ENCODE measurements around the gene TNS2.
"Not testable (repeated sequence)": the region's sequence is repeated elsewhere in the genome, so short reads cannot be mapped to it uniquely, and the experiment has no call there.

TNS2 gene

DNA sequence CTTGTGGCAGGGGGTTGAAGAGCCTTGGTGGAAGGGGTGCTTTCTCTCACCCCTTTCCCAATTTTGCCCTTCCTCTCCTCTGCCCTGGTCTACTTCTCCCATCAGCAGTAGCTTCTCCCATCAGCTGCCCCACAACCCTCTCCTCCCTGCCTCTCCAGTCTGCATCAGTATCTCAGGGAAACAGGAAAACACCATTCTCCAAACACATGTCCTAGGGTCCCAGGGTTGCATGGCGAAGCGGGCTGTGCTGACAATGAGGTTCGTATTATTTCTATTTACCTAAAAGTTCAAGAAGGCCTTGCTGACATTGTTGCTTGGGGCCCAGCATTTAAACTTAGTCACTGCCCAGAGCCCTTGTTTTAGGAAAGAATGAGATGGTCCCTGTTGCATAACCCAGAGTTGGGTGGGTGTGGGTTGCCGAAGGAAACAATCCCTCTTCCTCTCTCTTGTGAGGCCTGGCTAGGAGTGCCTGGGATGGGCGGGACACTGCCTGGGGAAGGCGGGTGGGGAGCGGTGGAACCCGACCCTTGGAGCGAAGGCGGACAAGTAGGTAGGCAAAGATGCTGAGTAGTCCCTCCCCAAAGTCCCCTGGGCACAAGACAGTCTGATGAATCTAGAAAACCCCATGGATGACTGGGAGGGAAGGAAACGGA is 46.4 kb downstream of the TNS2 start:
- no peak for DNase-seq (ENCODE audit: low spot score)

DNA sequence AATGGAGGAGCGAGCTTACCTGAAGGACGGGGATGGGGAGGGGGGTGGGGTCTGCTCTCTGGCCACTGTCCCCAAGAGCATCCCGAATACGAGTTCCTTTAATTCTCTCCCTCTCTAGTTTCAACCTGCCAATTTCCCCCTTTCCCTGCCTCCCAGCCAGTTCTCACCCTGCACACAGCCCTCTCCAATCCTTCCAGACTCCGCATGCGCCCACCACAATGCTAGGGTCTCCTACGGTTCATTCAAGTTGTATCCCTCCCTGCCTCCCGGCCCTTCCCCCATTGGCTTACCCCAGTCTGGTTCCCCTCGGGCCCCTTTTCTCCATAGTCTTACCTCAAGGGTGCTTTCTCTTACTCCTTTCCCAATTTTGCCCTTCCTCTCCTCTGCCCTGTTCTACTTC is 46.9 kb downstream of the TNS2 start:
- DNase-seq (ENCODE audit: low spot score), result no peak

DNA sequence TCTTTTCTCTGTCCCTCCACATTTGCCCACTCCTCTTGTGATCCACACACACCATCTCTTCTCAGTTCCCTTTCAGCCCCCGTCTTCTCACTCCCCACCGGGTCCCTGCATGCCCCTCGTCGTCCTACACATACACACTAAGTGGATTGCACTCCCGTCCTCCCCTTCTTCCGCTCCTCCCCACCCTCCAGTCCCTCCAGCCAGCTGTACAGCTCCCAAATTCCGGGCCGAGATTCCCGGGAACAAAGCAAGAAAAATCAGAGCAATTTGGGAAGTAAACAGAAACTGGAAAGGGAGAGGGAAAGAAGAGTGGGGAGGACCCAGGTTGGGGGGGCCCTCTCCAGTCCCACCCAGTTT is 47.3 kb downstream of the TNS2 start:
- DNase-seq (ENCODE audit: low spot score), result peak; percentile 81

DNA sequence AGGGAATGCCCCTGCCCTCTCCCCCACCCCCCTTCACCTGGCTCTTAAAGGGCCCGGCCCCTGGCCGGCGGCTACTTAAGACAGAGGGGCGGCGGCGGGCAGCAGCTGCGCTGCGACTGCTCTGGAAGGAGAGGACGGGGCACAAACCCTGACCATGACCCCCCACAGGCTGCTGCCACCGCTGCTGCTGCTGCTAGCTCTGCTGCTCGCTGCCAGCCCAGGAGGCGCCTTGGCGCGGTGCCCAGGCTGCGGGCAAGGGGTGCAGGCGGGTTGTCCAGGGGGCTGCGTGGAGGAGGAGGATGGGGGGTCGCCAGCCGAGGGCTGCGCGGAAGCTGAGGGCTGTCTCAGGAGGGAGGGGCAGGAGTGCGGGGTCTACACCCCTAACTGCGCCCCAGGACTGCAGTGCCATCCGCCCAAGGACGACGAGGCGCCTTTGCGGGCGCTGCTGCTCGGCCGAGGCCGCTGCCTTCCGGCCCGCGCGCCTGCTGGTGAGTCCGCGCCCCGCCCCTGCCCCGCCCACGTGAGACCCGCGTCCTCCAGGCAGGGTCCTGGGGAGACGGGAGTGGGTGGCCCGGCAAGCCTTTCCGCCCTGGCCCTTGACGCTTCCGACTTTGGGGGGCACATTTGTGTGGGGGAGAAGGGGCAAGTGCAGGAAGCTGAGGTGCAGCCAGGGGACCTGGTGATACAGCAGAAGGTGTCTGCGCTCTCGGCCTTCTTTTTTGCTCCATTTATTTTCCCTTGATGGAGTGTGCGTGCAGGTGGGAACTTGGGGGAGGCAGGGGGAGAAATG is 47.9 kb downstream of the TNS2 start, which contains the start of gene IGFBP6:
Gene IGFBP6, plus strand, starts transcription at position 104 of the 790 bp plus-strand sequence. Its CDS starts 51 bp downstream, at position 155.
- DNase-seq (ENCODE audit: low spot score), result peak; percentile 78

DNA sequence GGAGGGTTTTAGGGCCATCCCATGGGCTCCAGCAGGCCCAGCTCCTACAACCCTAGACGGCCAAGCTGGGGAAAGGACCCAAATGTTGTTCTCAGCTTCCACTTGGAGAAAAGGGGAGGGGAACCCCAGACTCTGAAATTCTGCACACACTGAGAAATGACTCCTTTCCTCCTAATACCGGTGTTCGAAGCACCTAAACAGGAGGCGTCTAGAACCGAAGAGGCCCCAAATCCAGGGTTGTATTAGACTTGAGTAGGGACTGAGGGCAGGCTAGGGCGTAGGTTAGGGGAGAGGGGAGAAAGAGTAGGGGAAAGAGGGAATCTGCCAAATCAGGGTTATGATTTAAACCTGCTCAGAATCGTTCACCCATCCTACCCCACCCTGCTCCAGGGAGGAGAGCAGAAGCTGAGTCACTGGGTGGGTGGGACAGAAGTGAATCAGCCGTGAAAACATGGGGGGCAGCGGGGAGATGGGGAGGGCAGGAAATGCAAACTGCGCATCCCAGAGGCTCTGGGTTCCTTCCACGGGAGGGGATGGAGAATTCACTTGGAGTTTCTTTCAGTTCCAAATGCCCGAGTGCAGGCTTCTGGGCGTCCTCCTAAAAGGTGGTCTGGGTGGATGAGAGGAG is 48.6 kb downstream of the TNS2 start:
- DNase-seq (ENCODE audit: low spot score), result no peak

DNA sequence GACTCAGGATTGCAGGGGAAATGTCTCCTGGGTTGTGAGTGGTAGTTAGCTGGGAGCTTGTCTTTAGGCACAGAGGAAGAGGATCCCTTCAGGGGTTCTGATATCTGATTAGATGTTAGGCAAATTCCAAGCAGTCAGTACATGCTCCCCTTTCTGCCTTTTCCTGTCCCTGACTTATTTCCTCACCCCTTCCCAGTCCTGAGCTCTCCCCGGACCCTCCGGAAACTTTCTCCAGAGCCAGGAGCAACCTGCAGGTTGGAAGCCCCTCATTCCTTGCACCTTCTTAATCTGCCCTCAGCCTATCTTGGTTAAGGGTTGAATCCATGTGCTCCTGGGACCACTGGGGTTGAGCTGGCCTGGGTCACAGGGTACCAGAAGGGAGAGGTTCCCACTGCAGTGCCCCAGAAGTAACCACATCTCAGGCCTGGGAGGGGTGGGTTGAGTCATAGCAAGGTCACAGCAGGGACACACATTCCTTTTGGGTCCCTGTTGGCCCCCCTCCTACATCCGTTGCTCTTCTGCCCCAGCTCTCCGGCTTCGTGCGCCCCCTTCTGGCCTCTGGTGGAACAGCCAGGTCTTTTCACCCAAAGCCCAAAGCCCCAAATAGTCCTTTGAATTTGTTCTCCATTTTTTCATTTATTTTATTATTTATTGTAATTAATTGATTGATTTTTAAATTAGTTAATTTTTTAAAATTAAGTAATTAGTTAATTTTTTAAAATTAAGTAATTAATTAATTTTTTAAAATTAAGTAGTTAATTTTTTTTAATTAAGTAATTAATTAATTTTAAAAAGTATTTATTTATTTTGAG is 49.4 kb downstream of the TNS2 start:
- peak; percentile 92 for DNase-seq (ENCODE audit: low spot score)

DNA sequence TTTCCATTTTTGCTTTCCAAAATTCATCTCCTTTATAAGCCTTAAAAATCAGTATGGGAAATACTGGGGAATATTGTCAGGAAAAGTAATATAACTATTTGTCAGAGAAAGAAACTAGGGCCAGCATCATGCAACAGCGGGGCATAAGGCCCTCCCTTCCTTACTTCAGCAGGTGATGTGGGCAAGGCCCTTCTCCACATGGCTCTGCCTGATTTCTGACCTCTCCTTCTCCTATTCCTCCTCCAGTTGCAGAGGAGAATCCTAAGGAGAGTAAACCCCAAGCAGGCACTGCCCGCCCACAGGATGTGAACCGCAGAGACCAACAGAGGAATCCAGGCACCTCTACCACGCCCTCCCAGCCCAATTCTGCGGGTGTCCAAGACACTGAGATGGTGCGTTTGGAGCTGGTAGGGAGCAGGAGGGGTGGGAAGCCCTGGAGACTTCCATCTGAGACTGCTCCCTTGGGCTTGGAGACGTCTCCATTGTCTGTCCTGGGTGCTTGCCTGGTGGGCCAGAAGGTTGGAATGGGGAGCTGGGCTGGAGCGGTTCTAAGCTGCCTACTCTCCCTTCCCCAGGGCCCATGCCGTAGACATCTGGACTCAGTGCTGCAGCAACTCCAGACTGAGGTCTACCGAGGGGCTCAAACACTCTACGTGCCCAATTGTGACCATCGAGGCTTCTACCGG is 50.7 kb downstream of the TNS2 start:
- DNase-seq (ENCODE audit: low spot score), result no peak

DNA sequence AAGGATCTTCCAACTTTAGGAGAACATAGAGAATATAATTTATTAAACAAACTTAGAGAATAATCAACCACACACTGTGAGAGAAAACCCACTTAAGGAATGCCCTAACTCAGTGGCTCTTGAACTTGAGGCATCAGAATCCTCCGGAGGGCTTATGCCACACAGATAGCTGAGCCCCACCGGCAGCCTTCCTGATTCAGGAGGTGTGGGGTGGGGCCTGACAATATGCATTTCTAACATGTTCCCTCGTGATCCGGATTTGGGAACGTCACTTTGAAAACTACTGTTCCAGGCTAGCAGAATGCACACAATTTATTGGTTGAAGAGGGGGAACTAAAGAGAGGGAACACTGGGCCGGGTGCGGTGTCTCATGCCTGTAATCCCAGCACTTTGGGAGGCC is 51.4 kb downstream of the TNS2 start:
- no peak for DNase-seq (ENCODE audit: low spot score)

DNA sequence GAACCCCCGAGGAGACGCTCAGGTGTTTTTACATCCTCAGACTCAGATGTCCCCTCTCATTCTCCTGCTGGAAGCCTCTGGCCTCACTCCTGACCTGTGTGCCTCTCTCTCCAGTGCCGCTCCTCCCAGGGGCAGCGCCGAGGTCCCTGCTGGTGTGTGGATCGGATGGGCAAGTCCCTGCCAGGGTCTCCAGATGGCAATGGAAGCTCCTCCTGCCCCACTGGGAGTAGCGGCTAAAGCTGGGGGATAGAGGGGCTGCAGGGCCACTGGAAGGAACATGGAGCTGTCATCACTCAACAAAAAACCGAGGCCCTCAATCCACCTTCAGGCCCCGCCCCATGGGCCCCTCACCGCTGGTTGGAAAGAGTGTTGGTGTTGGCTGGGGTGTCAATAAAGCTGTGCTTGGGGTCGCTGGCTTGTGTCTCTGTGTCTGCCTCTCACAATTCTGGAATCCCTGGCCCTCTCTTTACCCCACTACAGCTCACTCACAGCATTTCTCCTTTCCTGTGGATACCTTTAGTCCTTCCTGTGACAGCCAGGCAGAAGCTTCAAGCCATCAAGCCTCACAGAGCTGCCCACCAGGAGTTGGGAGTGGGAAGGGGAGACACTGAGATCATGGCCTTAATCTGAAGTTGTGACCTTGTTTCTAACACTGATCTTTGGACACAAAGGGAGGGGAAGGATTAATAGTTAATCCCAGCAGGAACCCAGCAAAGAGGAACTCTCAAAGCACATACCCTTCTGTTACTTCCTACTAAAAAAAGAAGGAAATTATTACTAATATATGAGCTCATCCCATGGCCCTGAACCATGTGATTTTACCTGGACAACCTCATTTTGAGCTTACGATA is 52.3 kb downstream of the TNS2 start:
- DNase-seq (ENCODE audit: low spot score), result no peak

DNA sequence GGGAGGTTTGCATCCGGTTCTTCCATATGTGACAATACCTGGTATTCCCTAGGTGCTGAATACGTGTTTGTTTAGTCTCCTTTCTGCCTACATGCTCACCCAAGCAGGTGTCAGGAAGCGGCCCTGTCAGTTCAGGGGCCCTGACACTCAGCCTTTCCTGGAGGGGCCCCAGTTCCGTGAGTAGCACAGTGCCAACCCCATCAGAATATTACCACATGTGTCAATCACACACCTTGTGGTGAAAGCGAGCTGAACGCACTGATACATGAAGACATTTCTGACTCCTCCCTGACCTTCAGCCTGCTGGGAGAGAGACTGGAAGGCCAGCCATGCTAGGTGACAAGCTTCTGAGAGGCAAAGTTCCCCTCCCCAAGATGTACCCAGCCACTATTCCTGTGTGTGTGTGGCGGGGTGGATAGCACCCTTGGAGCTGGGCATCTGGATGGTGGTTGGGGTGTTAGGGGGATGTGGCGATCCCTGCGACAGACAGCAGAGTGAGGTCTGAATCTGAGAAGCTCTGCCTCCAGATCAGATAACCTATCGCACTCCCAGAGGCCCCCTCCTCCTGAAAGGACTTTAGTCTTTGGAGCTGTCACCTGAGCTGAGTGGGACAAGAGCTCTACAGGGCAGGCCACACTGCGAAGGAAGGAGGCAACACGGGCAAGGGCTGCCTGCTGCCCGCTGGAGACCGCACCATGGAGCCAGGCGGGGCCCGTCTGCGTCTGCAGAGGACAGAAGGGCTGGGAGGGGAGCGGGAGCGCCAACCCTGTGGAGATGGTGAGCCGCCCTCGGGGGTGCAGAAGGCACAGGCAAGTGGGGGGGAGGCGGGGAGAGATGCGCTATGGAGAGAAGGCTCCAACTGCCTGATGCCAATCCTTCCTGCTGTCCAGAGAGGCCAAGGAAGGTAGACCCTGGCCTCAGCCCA is 53.3 kb downstream of the TNS2 start, which contains the start of gene SOAT2:
Gene SOAT2, plus strand, starts transcription at position 604 of the 925 bp plus-strand sequence. Its CDS starts 92 bp downstream, at position 696.
- no peak for DNase-seq (ENCODE audit: low spot score)

DNA sequence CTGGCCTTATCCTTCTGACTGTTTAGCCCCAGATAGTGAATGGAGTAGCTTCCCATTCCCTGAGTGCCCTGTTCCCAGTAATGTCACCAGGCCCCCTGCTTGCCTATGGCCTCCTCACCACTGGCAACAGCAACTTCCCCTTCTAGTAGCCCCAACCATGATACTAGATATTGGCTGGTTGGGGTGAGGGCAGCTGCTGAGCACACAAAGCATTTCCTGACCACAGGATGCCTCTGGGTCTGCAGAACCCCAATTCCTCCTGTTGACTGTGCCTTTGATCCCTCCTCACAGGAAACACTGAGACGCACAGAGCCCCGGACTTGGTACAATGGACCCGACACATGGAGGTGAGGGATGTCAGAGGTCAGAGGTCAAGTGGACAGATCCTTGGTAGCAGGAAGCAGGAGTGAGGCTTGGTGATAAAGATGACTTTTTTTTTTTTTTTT is 54.0 kb downstream of the TNS2 start:
- DNase-seq (ENCODE audit: low spot score), result no peak

DNA sequence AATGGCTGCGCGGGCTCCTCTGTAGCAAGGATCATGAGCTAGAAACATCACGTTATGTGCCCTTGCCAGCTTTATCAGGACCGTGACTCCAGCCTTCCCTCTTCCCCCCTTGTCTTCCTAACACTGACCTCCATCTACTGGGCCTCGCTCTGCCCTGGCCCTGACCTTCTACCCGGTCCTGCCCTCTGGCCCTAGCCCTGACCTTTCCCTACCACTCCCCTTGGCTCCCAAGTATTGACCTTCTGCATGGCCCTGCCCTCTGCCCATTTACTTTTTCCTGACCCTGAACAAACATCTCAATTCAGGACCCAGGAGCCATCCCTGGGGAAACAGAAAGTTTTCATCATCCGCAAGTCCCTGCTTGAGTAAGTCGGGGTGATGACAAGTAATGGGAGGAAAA is 55.4 kb downstream of the TNS2 start:
- DNase-seq (ENCODE audit: low spot score), result no peak

DNA sequence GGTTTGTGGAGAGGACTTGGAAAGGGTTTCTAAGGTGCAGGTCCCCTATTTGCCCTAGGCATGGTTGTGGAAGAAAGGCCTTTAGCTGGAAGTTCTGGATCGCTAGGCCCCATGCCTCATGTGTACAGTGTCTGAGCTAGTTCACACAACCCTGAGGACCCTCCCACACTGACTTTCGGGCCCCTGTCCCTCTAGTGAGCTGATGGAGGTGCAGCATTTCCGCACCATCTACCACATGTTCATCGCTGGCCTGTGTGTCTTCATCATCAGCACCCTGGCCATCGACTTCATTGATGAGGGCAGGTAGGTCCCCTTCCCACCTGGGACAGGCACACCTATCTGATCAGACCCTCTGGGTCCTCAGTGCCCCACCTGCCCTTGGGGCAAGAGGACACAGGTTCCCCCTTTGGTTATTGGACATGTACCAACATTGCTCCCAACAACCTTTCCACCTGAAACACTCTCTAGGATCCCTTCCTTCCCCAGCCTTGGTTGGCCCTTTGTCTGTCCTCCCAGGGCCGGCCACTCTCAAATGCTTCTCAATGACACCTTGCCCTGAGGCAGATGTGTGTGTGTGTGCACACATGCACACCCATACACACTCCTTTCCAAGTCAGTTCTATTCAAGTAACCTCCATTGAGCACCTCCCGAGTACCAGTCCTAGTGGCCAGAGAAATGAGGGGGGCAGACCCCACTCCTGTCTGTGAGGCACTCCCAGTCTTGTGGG is 56.0 kb downstream of the TNS2 start:
- DNase-seq (ENCODE audit: low spot score), result no peak

DNA sequence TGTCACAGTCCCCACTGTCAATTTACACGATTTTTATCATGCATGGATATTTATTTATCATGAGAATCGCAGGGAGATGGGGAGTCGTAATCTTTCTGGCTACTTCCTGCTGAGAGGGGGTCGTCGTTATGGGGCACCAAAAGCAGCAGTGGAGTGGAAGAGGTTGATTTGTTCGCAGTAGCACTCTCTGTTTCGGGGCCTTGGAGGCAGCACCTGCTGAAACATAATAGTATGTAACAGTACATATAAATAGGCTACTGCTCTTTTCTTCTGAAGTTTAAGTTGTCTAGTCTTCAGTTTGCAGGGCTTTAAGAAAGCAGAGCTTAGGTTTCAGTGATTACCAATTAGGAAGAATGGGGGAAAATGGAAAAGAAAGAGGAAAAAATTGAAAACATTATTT is 57.3 kb downstream of the TNS2 start:
- no peak for DNase-seq (ENCODE audit: low spot score)

DNA sequence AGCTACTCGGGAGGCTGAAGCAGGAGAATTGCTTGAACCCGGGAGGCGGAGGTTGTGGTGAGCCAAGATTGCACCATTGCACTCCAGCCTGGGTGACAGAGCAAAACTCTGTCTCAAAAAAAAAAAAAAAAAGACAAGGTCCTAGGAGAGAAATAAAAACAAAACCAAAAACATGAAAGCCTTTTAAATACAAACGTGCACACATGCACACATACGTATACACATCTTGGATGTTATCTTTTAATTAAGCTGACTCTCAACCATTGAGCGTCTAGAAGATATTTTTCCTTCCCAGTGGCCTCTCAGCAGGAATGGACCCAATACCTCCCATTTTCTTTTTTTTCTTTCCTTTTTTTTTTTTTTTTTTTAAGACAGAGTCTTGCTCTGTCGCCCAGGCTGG is 62.6 kb downstream of the TNS2 start:
- DNase-seq (ENCODE audit: low spot score), result not testable (repeated sequence)

DNA sequence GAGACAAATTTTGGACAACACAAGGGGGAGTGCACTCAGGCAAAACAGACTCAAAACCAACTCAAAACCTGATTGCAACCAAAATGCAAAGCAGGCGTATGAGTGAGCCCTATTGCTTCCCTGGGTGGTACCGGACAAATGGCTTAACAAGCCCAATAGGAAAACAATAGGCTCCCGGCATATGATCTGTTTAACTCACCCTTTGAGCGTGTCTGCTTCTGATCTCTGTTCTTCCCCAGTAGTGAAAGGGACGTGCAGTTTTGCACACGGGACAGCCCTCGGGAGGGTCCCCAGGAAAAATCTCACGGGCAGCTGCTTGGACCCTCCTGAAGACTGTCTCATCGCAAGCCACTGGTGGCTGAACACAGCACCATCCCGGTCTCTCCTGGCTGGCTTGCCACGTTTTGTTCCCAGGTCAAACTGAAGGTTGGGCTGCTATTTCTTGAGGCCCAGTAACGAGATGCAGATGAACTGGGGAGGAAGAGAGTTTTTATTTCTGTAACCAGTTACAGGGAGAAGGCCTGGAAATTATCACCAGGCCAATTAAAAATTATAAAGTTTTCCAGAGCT is 63.4 kb downstream of the TNS2 start:
- no peak for DNase-seq (ENCODE audit: low spot score)

DNA sequence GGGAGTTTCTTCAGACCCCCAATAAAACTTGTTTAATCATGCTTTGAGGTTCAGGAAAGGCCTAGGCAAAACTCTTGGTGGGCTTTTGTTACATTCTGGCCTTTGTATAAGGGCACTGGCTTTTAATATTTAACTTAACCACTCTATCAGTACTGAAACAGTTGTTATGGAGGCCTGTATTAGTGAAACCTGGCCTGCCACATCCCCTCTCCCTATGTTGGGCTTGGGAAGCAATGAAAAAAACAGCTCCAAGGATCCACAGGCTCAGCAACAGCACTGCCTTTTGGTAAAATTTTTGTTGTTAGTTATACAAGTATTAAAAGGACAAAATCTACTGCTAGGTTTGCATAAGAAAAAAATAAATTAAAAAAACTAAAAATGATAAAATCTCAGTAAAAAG is 64.1 kb downstream of the TNS2 start:
- DNase-seq (ENCODE audit: low spot score), result no peak
